Sciatic nerve (tissue), 2 donors: ENCODE measurements around the gene MYOD1. TPM values are rescaled to one million over a fixed set of nuclear protein-coding genes. Genes with fewer than 3 reads are reported as not detected.

Source experiments
- ATAC-seq: fragments of 200-7000 bp; cut with Tn5 transposase; one replicate; pipeline ENCODE4 v1.9.1; 2020; ENCODE audit warnings: mild to moderate bottlenecking, moderate library complexity
- DNase-seq: peaks from one replicate; pipeline ENCODE4 v3.0.0-alpha.2; 2020; ENCODE audit warnings: low spot score
- intact Hi-C: fragments of 100-400 bp; cut with DNase I; formaldehyde crosslinking; loops from one replicate; pipeline ENCODE4 v1.14.2; 2022
- total RNA-seq: library from RNA; stranded (reverse); fragmentation: NEBNext Ultra II Directional; extraction: Animal tissue kit (Norgen Biotek cat#: 25700); gene quantifications from one replicate; pipeline ENCODE4 v1.2.1, GENCODE V29; 2021
- donor health status: DM: no; HTN: no; CAD: no.
- donor health status: DM: no; HTN: no; CAD: no.

MYOD1 gene
- total RNA-seq, 1 donor from 2014 or later: not detected

- no peak for ATAC-seq
Measured at GRCh38 chr11:17699147-17700114, 19.9 kb upstream of the MYOD1 start.

DNA sequence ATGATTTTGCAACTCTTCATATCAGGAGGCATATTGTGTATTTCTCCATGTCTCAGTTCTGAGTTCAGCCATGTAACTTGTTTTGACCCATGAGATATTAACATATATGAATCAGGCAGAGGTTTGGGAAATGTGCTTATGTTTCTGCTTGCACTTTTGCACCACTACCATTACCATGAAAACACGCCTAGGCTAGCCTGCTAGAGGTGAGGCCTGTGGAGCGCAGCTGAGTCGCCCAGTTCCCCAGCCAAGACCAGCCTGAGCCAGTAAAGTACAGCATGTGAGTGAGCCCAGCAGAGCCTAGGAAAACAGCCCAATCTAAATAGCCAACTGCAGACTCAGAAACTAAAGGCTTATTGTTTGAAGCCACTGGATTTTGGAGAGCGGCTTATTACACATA is 18.4 kb upstream of the MYOD1 start:
- no peak for DNase-seq

More at GRCh38 chr11:17699147-17700114, 19.9 kb upstream of the MYOD1 start:
- DNase-seq: no peak
- intact Hi-C loops: no loop called here

GRCh38 chr11:17702876-17703275 is 16.5 kb upstream of the MYOD1 start:
- DNase-seq: no peak
- no peak for ATAC-seq
- intact Hi-C loops: no loop called here

More for the DNA sequence above, 18.4 kb upstream of the MYOD1 start:
- ATAC-seq: no peak
- intact Hi-C loops: no loop called here

- ATAC-seq: no peak
- no peak for DNase-seq
- intact Hi-C loops: no loop called here
Measured at GRCh38 chr11:17703951-17704350, 15.4 kb upstream of the MYOD1 start.

DNA sequence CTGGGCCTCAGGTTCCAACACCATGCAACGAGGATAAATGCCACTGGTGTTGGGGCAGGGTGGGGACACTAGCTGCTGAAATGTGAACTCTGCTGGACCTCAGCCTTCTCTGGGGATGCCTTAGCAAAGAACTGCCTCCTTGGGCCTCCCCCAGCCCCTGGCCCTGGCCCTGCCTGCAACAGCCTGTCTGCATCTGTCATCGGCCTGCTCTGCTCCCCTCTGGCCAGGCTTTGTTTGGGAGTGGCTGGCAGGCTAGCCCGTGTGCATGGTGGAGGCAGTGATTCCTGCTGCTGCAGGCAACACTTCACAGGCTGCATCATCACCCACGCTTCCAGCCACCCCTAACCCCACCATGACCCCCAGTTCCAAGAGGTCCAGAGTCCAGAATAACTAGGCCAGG is 11.5 kb upstream of the MYOD1 start:
- DNase-seq (no peak), ATAC-seq (no peak)
- intact Hi-C loops: no loop called here

DNA sequence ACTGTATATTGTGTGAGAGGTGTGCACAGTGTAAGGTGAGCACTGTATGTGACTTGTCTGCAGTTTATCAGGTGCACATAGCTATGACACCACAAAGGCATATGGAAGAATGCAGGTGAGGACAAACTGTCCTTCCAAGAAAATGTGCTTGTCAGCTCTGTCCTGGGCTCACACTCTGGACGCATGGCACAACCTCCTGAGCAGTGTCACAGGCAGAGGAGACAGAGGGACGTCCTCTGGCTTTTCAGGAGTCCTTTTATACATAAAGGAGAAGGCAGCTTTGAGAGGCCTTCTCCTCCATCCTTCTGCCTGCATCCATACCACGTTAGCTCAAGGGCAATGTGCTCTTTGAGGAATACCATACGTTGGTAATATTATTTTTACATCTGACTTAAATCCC is 7.5 kb upstream of the MYOD1 start:
- intact Hi-C loops: no loop called here
- DNase-seq: no peak
- ATAC-seq: no peak

- no peak for ATAC-seq
- intact Hi-C loops: no loop called here
Measured at GRCh38 chr11:17713851-17714250, 5.5 kb upstream of the MYOD1 start.

DNA sequence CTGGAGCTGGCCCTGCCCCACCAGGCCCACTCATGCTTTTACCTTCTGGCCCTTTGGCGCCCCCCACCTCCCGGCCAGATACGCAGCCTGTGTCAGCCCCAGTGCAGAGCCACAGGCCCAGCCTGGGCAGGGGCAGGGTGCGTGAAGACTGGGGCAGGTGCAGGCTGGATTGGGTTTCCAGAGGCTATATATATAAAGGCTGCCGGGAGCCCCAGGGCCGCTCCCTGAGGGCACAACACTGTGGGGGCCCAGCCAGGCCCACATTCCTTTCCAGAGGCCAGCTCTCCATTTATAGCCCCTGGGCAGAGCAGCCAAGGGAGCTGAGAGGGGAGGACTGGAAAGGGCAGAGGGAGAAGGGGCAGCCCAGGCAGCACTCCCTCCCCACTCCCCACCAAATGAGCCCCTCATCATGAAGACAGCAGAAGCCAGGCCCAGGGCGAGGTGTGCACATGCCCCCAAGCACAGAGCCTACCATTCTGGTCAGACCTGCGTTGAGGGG is 5.0 kb upstream of the MYOD1 start:
- DNase-seq (no peak), ATAC-seq (no peak)
- intact Hi-C loops: no loop called here

More at GRCh38 chr11:17713851-17714250, 5.5 kb upstream of the MYOD1 start:
- DNase-seq: no peak

DNA sequence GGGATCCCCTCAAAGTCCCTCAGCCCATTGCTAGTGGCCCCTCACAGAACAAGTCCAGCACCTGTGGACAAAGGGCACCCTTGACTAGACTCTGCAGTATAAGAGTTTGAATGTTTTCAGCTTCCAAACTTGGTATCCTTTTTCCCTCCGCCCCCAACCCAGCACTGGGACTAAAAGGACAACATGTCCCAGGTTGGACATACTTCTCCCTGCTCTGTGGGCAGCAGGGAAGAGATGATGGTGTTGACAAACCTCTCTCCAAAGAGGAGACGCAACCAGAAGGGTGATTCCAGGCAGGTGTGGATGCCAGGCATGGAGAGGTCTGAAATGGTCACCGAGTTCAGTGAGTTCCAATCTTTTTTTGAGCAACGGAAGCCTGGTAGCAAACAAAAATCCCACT is 4.5 kb upstream of the MYOD1 start:
- intact Hi-C loops: no loop called here
- ATAC-seq: no peak
- no peak for DNase-seq

- DNase-seq (no peak), ATAC-seq (no peak)
- intact Hi-C loops: no loop called here
Measured at GRCh38 chr11:17716807-17717206, 2.6 kb upstream of the MYOD1 start.

- intact Hi-C loops: no loop called here
- ATAC-seq (no peak), DNase-seq (no peak)
Measured at GRCh38 chr11:17718015-17718414, 1.4 kb upstream of the MYOD1 start.

DNA sequence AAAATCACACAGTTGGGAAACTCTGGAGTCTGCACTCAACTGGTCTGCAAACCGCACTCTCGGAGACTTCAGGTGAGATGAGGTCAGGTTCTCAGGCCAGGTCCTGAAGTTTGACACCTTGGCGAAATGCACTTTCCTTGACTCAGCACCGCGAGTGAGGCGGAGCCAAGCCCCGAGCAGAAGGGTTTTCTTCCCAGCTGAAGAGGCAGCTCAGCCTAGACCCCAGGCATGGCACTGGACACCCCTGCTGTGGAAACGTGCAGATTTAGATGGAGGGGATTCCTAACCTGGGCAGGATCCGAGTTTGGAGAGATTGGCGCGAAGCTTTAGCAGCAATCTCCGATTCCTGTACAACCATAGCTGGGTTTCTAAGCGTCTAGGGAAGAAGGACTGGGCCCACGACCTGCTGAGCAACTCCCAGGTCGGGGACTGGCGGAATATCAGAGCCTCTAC is 835 bp upstream of the MYOD1 start:
- ATAC-seq: no peak
- DNase-seq: no peak
- intact Hi-C loops: no loop called here

DNA sequence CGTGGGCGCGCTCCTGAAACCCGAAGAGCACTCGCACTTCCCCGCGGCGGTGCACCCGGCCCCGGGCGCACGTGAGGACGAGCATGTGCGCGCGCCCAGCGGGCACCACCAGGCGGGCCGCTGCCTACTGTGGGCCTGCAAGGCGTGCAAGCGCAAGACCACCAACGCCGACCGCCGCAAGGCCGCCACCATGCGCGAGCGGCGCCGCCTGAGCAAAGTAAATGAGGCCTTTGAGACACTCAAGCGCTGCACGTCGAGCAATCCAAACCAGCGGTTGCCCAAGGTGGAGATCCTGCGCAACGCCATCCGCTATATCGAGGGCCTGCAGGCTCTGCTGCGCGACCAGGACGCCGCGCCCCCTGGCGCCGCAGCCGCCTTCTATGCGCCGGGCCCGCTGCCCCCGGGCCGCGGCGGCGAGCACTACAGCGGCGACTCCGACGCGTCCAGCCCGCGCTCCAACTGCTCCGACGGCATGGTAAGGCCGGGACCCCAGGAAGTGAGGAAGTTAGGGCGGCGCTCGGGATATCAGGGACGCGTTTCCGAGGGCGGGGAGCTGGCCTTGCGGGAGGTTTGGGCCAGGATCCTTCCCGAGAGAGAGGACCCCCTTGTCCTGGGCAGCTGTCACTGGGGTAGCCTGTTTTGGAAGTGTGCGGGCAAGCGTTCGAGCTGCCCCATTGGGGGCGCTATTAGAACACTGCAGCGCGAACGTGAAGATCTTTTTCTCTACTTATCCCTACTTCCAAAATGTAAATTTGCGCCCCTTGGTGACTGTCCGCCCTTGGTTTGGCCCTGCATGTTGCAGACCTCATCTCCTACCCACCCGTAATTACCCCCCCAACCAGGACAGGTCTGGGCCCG is 796 bp downstream of the MYOD1 start:
- ATAC-seq (no peak), DNase-seq (no peak)
- intact Hi-C loops: no loop called here

DNA sequence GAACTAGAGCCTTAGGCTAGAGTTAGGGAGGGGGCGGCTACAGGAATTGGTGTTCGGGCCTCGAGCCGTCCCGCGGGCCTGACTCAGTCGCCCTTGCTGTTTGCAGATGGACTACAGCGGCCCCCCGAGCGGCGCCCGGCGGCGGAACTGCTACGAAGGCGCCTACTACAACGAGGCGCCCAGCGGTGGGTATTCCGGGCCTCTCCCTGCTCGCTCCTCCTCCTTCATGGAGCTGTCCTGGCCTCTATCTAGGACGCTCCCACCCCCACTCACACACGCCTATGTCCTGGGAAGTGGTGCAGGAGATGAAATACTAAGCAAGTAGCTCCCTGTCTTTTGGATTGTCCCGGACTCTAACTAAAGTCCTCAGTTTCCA is 1.4 kb downstream of the MYOD1 start:
- no peak for DNase-seq
- intact Hi-C loops: no loop called here
- ATAC-seq: no peak

GRCh38 chr11:17721242-17721999 is 2.0 kb downstream of the MYOD1 start:
- ATAC-seq (no peak), DNase-seq (no peak)
- intact Hi-C loops: no loop called here

DNA sequence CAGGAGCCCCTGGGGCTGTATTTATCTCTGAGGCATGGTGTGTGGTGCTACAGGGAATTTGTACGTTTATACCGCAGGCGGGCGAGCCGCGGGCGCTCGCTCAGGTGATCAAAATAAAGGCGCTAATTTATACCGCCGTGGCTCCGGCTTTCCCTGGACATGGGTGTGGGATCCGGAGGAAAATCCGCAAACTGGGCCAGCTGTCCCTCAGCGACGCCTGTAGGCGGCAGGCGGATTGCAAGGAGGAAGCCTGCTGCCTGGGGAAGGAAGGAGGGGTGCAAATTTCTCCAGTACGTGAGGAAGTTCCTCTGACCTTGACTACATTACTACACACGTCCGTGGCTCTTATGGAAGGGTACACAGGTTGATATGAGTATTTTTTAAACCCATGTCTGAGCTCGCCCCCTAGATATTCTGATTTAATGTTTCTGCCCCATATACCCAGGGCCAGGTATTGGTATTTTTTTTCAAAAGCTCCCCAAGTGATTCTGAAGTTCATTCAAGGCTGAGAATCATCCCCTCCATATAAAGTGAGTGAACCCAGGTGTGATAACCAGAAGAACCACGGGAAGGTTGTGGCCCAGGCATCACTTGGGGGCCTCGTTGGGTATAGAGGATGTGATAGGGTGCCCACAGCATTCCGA is 2.8 kb downstream of the MYOD1 start:
- ATAC-seq: no peak
- intact Hi-C loops: no loop called here
- no peak for DNase-seq

DNA sequence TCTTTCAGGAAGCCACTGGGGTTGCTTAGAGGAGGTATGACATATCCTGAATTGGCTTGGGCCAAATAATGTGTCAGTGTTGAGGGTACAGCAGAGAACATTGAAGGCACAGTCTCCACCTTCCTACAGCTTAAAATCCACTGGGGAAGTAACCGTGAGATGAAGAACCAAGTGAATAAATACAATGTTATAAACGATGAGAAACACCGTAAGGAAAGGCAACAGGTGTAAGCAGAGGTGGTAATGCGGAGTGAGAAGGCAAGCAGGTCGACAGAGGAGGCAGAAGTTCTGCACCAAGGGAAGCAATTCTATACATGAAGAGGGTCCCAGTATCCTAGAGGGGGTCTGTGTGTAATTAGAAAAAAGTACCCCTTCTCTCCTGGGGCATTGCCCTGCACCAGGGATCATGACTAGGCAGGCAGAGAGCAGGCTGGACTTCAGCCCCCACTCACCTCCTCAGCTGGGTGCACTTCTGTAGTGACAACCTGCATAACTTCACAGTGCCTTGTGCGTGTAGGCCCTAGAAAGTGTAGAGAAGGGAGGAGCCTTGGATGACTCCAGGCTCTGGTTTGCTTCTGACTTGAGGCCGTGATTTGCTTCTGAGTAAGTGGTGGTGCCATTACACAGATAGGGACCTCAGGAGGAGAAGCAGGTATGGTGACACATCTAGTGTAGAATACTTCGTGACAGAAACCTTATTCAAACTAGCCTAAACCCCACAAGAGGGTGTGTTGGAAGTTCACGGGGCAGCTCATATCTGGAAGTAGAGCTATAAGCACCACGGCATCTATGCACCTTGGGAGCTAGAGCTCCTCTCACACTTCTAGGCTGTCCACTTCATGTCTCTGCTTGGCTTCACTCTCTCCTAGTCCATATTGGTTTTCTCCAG is 4.9 kb downstream of the MYOD1 start:
- no peak for ATAC-seq
- intact Hi-C loops: no loop called here
- DNase-seq: no peak

DNA sequence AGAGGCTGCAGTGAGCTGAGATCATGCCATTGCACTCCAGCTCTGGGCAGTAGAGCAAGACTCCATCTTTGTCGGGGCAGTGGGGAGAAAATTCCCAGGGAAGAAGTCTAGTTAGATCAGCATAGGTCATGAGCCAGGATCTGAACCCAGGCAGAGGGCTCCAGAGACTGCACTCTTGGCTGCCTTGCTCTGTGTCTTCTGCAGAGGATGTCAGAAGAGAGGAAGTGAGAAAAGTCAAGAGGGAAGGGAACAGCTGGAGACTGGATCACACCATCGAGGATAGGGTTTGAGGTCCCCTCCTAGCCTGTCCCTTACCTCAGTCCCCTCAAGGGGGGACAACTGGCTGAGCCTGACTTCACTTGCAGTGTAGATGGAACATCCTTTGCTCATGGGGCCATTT is 5.8 kb downstream of the MYOD1 start:
- ATAC-seq: no peak
- intact Hi-C loops: no loop called here
- DNase-seq: no peak
